ENCODE results near the gene TBC1D22B. TPM values are rescaled to one million over a fixed set of nuclear protein-coding genes. Genes with fewer than 3 reads are reported as not detected.

The TBC1D22B gene
- total RNA-seq, 1 experiment from 2014 or later, result 12.9 TPM

GRCh38 chr6:37232430-37233017, 25.0 kb upstream of the TBC1D22B start:
- H3K27ac ChIP-seq (ENCODE audit: insufficient read length, low read depth, low read length), result no peak overlapping the region
- no peak overlapping the region for H2BK15ac ChIP-seq (ENCODE audit: low read depth, low read length)
- no peak overlapping the region for H2BK5ac ChIP-seq (ENCODE audit: insufficient read length, low read length)
- H2BK20ac ChIP-seq (ENCODE audit: low read depth, low read length, poor library complexity, severe bottlenecking), result no peak overlapping the region
- no peaks in the 10 kb centered on the region for H4K20me1 ChIP-seq (ENCODE audit: control insufficient read depth, insufficient read depth, insufficient read length)
- TF ChIP-seq, protein P1, sequence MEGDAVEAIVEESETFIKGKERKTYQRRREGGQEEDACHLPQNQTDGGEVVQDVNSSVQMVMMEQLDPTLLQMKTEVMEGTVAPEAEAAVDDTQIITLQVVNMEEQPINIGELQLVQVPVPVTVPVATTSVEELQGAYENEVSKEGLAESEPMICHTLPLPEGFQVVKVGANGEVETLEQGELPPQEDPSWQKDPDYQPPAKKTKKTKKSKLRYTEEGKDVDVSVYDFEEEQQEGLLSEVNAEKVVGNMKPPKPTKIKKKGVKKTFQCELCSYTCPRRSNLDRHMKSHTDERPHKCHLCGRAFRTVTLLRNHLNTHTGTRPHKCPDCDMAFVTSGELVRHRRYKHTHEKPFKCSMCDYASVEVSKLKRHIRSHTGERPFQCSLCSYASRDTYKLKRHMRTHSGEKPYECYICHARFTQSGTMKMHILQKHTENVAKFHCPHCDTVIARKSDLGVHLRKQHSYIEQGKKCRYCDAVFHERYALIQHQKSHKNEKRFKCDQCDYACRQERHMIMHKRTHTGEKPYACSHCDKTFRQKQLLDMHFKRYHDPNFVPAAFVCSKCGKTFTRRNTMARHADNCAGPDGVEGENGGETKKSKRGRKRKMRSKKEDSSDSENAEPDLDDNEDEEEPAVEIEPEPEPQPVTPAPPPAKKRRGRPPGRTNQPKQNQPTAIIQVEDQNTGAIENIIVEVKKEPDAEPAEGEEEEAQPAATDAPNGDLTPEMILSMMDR (conservative IDR thresholded peaks at IDR 0.05), result no peak
- Mint-ChIP-seq H3K4me1 (peaks cover 0 to 9% of the 10 kb centered on the region in 2 experiments; a peak in 1 of 4 replicates), H3K27me3 (ENCODE audit: low read depth) (peaks cover 2% of the 10 kb centered on the region; the same call in 1 of the 2 replicates), H3K9me3 (no peaks in the 10 kb centered on the region), H3K36me3 (ENCODE audit: insufficient read depth in 1 of 3, low read depth in 3 of 3) (no peaks in the 10 kb centered on the region), H3K27ac (no peak overlapping the region), H3K4me3 (no peak overlapping the region)
- no peak overlapping the region for H3K4ac ChIP-seq (ENCODE audit: low read depth, low read length)
- no peak overlapping the region for H3K56ac ChIP-seq (ENCODE audit: insufficient read length, low read depth, low read length)
- H3K9ac ChIP-seq (ENCODE audit: extremely low read depth, insufficient read length, low read length), result no peak overlapping the region
- H3K79me2 ChIP-seq (ENCODE audit: insufficient read depth, low read length), result no peaks in the 10 kb centered on the region
- no peak overlapping the region for H3T11ph ChIP-seq (ENCODE audit: low read length)
- no peak overlapping the region for H3K23ac ChIP-seq (ENCODE audit: insufficient read length, low read depth, low read length)
- H2BK120ac ChIP-seq (ENCODE audit: low read depth, low read length, poor library complexity, severe bottlenecking), result no peak overlapping the region
- H3K14ac ChIP-seq (ENCODE audit: insufficient read depth, low read length), result no peak overlapping the region
- no peak overlapping the region for H3K4me2 ChIP-seq (ENCODE audit: insufficient read depth, insufficient read length, low read length)
- H4K5ac ChIP-seq (ENCODE audit: insufficient read length, low read depth, low read length), result no peak overlapping the region
- no peak for DNase-seq
- H4K91ac ChIP-seq (ENCODE audit: insufficient read length, low read depth, low read length), result no peak overlapping the region
- no peaks in the 10 kb centered on the region for H3K9me3 ChIP-seq (ENCODE audit: control insufficient read depth, low read depth, low read length)
- no peaks in the 10 kb centered on the region for H3K79me1 ChIP-seq (ENCODE audit: insufficient read depth, low read depth, low read length, poor library complexity, severe bottlenecking)
- H2BK12ac ChIP-seq (ENCODE audit: insufficient read length, low read depth, low read length), result no peak overlapping the region
- no peaks in the 10 kb centered on the region for H3K23me2 ChIP-seq (ENCODE audit: insufficient read length, low read depth, low read length, poor library complexity, severe bottlenecking)
- H2AK5ac ChIP-seq (ENCODE audit: insufficient read length, low read length), result no peak overlapping the region
- no peak overlapping the region for H4K8ac ChIP-seq (replicated peaks; ENCODE audit: insufficient read length, low read depth, low read length)
- no peak overlapping the region for H2AFZ ChIP-seq (ENCODE audit: low read length)
- H3K27me3 ChIP-seq (ENCODE audit: insufficient read depth, low read length), result no peaks in the 10 kb centered on the region
- H3K18ac ChIP-seq (ENCODE audit: insufficient read length, low read depth, low read length), result no peak overlapping the region
- WGBS (ENCODE audit: extremely low coverage, insufficient read length, low lambda C conversion rate), result no CpG with 5 or more reads among the region's 5 CpGs
- no peaks in the 10 kb centered on the region for H3K4me1 ChIP-seq (ENCODE audit: insufficient read depth, low read length)
